Lower lobe of right lung (tissue), 2 donors: ENCODE data around the gene RPL22. TPM values are rescaled to one million over a fixed set of nuclear protein-coding genes. Genes with fewer than 3 reads are reported as not detected.

ENCODE experiments used
- ATAC-seq, 2 donors: fragments of 200-7000 bp; cut with Tn5 transposase; one replicate each; pipeline ENCODE4 v1.9.1; 2020 to 2022; ENCODE audit warnings: mild to moderate bottlenecking in 2 of 2, moderate library complexity in 2 of 2
- DNase-seq: peaks from one replicate; pipeline ENCODE4 v3.0.0-alpha.2; 2020
- H3K27ac ChIP-seq: fragments of 200-600 bp; one replicate; pipeline ENCODE4 v1.8.0; 2022
- H3K27me3 ChIP-seq: fragments of 200-600 bp; one replicate; pipeline ENCODE4 v1.8.0; 2022; ENCODE audit warnings: low read depth
- H3K36me3 ChIP-seq: fragments of 200-600 bp; one replicate; pipeline ENCODE4 v1.8.0; 2022; ENCODE audit warnings: mild to moderate bottlenecking
- H3K4me1 ChIP-seq: fragments of 200-600 bp; one replicate; pipeline ENCODE4 v1.8.0; 2022
- H3K4me3 ChIP-seq: fragments of 200-600 bp; one replicate; pipeline ENCODE4 v1.8.0; 2022; ENCODE audit warnings: mild to moderate bottlenecking
- H3K9me3 ChIP-seq: fragments of 200-600 bp; one replicate; pipeline ENCODE4 v1.8.0; 2022
- intact Hi-C: fragments of 100-400 bp; cut with DNase I; formaldehyde crosslinking; loops from one replicate; pipeline ENCODE4 v1.11.0; 2022
- long read RNA-seq: library from polyadenylated mRNA; unstranded; transcript quantifications from one replicate; pipeline ENCODE4 v2.0.0, GENCODE V29; 2021
- total RNA-seq: library from RNA; stranded (reverse); fragmentation: NEBNext Ultra II Directional; extraction: Animal tissue kit (Norgen Biotek cat#: 25700); gene quantifications from one replicate; pipeline ENCODE4 v1.2.1, GENCODE V29; 2021
- TF ChIP-seq, protein P1 (sequence below): fragments of 200-600 bp; IDR thresholded peaks from one replicate; pipeline ENCODE4 v1.8.0; 2022; ENCODE audit warnings: antibody characterized with exemption, mild to moderate bottlenecking
- donor health status: DM: no; HTN: yes; CAD: no; lungs with severe emphysema.

The RPL22 gene
- 317 TPM for total RNA-seq
- long read RNA-seq, transcript RPL22-201 (4 exons, 2,078 nt) = major isoform, 120 of 152 reads
- long read RNA-seq, transcript RPL22-206 (3 exons, 2,279 nt) = minor isoform, 14 of 152 reads
- long read RNA-seq, partial matches to known transcripts = 5 of 152 reads
- long read RNA-seq, other reads (novel, unspliced or antisense) = 13 of 152 reads

DNA sequence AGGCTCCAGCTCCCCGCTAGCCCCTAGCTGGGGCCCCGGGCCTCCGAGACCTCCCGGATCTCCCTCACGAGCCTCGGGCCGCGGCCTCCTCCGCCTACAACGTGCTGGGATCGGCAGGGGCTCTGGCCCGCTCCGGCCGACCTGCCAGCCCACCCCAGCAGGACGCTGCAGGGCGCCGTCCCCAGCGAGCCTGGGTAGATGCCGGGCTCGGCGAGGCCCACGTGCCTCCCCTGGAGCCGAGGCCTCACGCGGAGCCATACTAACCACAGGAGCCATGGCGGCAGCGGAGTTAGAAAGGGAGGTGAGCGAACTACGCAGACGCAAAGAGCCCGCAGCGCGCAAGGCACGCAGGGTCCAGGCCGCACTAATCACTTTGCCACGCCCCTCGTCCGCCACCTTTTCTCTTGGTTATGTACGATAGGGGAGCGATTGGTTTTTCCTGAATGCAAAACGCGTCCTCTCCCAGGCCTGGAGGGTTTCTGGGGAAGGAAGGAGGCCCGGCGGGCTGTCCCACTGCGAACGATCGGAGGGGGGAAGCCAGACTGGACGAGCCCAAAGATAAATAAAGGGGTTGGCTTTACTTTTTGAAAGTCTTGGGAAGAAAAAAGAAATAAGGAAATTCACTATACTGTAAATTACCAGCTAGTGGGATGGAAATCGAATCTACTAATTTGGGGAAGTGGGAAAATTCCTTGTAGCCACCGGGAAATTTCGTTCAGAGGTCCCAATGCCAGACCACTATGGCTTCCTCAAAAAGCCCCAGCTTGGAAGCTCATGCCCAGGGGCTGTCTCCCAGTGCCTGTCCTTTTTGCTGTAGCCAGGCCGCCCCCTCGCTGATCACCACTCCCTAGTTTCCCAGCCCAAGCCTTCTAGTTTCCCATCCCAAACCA lies at the start of gene RPL22:
RPL22 (minus strand) TSS at position 298 of the 890 bp plus-strand sequence; CDS start at position 276, 22 bp downstream.
- ATAC-seq (peak; percentile 99 to 100), DNase-seq (peak; percentile 99)
- Histone ChIP-seq H3K4me3 (peak within 1 kb of the TSS; percentile 85), H3K27me3 (no peaks in the 10 kb centered on the region), H3K36me3 (peaks cover 29% of the 10 kb centered on the region), H3K9me3 (no peaks in the 10 kb centered on the region), H3K27ac (peak within 1 kb of the TSS; percentile 87), H3K4me1 (peaks cover 29% of the 10 kb centered on the region)
- intact Hi-C loops = no loop called here
- TF ChIP-seq, protein P1, sequence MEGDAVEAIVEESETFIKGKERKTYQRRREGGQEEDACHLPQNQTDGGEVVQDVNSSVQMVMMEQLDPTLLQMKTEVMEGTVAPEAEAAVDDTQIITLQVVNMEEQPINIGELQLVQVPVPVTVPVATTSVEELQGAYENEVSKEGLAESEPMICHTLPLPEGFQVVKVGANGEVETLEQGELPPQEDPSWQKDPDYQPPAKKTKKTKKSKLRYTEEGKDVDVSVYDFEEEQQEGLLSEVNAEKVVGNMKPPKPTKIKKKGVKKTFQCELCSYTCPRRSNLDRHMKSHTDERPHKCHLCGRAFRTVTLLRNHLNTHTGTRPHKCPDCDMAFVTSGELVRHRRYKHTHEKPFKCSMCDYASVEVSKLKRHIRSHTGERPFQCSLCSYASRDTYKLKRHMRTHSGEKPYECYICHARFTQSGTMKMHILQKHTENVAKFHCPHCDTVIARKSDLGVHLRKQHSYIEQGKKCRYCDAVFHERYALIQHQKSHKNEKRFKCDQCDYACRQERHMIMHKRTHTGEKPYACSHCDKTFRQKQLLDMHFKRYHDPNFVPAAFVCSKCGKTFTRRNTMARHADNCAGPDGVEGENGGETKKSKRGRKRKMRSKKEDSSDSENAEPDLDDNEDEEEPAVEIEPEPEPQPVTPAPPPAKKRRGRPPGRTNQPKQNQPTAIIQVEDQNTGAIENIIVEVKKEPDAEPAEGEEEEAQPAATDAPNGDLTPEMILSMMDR = no peak

DNA sequence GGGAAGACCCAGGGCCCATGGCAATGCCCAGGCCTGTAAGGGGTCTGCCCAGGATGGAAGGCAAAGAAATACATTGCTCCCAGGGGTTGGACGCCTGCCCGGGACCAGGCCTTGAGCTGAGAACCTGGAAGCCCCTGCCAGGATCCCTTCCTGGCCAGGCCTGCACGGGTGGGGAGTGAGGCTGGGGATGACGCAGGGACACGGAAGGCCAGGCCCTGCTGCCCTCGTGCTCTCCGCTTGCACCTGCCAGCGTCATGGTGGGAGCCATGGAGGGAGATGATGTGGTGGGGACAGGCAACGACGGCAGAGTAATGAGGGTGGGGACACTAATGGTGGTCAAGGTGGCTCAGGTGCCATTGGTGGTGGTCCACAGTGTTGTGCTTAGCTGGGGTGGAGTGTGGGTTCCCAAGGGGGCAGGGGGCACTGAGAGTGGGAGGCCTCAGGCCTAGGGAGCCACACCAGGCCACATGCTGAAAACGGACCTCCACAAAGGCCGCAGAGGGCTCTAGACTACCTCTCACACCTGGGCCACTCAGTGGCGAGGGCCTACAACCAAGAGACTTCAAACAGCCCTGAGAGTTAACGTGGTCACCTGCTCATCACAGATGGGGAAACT lies 48.9 kb upstream of the RPL22 start:
- H3K4me3 ChIP-seq = no peak overlapping the region
- H3K36me3 ChIP-seq = peaks cover 4% of the 10 kb centered on the region
- DNase-seq = no peak
- H3K27me3 ChIP-seq = peaks cover 76% of the 10 kb centered on the region
- intact Hi-C loops = no loop called here
- TF ChIP-seq, protein P1 = no peak
- peaks cover 22% of the 10 kb centered on the region for H3K4me1 ChIP-seq
- no peaks in the 10 kb centered on the region for H3K9me3 ChIP-seq
- H3K27ac ChIP-seq = no peak overlapping the region
- no peak for ATAC-seq

DNA sequence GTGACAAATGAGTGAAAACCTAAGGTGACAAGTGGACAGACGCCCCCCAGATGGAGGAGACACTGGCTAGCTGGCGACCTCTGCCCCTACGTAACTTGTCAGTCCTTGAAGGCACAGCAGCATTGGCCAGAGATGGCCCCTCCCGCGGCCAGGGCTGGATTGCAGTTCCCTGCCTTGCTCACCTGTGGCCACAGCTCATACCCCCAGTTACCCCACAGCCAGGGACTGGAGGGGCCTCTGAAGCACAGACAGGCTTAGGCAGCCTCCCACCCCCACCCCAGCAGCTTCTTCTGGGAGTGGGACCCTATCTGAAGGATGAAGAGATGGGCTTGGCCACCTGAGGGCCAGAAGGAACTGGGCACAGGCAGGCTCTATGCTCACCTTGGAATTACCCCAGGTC lies 48.3 kb upstream of the RPL22 start:
- Histone ChIP-seq H3K27ac (no peak overlapping the region), H3K9me3 (no peaks in the 10 kb centered on the region), H3K27me3 (peaks cover 82% of the 10 kb centered on the region), H3K36me3 (peaks cover 2% of the 10 kb centered on the region), H3K4me1 (peaks cover 22% of the 10 kb centered on the region), H3K4me3 (no peak overlapping the region)
- TF ChIP-seq, protein P1 = no peak
- intact Hi-C loops = no loop called here
- DNase-seq (no peak), ATAC-seq (no peak)

DNA sequence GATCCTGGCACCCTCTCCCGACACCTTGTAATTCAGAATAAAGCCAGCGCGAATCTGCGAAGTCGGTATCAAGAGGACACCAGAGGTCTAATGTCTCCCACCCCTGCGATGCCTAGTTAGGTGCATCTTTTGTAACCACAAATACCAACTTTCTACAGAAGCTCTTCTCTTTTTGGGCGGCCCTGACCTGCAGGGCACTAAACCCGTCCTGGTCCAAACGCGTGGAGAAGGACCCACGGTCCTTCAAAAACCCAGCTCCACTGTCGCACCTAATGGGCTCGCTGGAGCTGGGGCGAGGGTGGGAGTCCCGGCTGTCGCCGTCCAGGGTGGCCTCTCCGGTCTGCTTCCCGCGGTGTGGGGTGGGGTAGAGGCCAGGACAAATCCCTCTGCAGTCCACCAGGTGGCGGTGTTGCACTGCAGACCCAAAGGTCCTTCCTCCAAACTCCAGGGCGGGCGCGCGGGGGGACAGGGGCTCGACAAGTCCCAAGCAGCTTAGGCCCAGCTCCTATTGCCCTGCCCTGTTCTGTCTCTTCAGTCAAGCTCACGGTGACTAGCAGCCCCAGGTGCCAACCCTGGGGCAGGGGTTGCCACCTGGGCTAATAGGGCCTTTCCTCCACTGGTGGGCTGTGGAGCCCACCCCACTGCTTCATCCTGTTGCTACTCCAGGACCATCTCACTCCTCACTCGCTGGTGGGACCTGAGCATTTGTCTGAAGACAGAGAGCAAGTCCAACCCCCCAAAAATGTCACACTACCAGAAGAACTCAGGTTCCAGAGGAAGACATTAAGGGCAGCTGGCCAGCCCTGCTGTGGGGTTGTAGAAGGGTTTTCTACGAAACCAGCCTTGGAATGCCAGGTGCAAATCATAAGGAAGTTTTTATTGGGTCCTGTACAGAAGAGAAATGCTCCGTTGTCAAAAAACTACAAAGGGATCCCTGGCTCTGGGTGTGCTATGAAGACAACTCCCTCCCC lies 47.4 kb upstream of the RPL22 start:
- ATAC-seq (peak; percentile 75 to 80), DNase-seq (peak; percentile 87)
- no peak overlapping the region for H3K27ac ChIP-seq
- intact Hi-C loops = no loop called here
- H3K4me1 ChIP-seq = peaks cover 27% of the 10 kb centered on the region
- no peak overlapping the region for H3K4me3 ChIP-seq
- TF ChIP-seq, protein P1 = peak; percentile 92
- H3K36me3 ChIP-seq = no peaks in the 10 kb centered on the region
- H3K27me3 ChIP-seq = peaks cover 90% of the 10 kb centered on the region
- H3K9me3 ChIP-seq = no peaks in the 10 kb centered on the region
